Erythroblast (primary cell): ENCODE data around the gene ACVR2A.

Experiments used
- GATA1 ChIP-seq: IDR thresholded peaks from 2 replicates; pipeline ENCODE4 v1.6.1; 2011; ENCODE audit warnings: low read depth, mild to moderate bottlenecking, control low read depth, low read length, moderate library complexity
- POLR2A ChIP-seq: IDR thresholded peaks from 2 replicates; pipeline ENCODE4 v1.6.1; 2011; ENCODE audit warnings: mild to moderate bottlenecking, low read length

DNA sequence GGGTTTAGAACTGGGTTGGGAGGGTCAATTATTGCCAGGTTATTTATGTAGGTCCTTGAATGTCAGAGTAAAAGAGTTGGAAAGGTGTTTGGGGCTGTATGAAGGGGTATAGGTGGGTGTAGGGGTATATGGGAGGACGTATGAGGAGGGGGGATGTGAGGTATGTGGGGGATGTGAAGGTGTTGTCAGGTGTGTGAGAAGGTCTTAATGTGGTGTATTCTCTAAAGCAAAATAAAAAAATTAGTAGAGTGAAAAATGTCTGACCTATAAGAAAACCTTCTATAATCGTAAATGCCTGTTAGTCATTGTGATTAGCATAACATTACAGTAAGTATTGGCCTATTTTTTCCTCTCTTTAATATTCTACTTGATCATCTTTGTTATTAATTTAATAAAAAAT lies 25.1 kb downstream of the ACVR2A start:
- TF ChIP-seq POLR2A (no peak), GATA1 (no peak)
